GM18520 (cell line): ENCODE data around the gene TMEM174.

Source experiments
- ATAC-seq: cut with Tn5 transposase; IDR thresholded peaks from one replicate; pipeline ENCODE4 v1.9.1; 2021; ENCODE audit not compliant: unreplicated experiment

TMEM174 gene

DNA sequence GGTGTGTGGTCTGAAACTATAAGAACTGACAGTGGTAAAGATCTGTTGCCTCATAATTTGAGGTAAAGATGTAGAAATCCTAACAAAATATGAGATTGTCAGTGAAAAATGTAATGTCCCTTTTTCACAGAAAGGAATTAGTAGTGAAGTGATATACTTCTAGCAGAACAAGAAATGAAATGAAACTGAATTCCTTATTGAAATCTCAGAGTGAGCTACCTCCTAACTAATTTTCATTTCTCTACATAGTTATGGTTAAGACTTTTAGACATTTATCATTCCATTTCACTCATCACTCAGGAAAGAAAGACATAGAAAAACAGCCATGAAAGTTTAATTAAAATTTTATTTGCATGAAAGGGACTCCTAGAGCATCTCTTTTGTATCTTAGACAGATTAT is 48.7 kb downstream of the TMEM174 start:
- no peak for ATAC-seq

DNA sequence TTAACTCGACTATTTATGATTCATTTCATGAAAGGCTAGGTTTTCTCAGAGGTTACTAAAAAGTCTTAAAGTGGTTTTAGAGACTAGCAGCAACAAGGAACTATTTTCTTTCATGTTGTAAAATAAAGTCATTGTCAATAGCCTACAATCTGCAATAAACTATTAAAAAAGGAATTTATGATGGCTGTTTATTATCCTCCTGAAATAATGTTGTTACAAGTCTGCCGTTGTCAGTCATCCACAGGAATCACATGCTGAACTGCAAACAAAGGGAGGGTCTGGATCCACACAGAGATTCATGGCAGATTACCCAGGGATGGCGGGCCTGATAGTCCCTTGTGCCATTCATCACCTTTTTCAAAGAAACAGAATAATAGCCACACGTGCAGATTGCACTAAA is 49.2 kb downstream of the TMEM174 start:
- no peak for ATAC-seq
